HG03378 (cell line): Measurements from ENCODE around the gene EEPD1.
"Not testable (repeated sequence)": the region's sequence is repeated elsewhere in the genome, so short reads cannot be mapped to it uniquely, and the experiment has no call there.

Source experiments
- ATAC-seq: cut with Tn5 transposase; IDR thresholded peaks from one replicate; pipeline ENCODE4 v1.9.1; 2021; ENCODE audit warnings: mild to moderate bottlenecking, moderate library complexity; ENCODE audit not compliant: unreplicated experiment

EEPD1 gene

DNA sequence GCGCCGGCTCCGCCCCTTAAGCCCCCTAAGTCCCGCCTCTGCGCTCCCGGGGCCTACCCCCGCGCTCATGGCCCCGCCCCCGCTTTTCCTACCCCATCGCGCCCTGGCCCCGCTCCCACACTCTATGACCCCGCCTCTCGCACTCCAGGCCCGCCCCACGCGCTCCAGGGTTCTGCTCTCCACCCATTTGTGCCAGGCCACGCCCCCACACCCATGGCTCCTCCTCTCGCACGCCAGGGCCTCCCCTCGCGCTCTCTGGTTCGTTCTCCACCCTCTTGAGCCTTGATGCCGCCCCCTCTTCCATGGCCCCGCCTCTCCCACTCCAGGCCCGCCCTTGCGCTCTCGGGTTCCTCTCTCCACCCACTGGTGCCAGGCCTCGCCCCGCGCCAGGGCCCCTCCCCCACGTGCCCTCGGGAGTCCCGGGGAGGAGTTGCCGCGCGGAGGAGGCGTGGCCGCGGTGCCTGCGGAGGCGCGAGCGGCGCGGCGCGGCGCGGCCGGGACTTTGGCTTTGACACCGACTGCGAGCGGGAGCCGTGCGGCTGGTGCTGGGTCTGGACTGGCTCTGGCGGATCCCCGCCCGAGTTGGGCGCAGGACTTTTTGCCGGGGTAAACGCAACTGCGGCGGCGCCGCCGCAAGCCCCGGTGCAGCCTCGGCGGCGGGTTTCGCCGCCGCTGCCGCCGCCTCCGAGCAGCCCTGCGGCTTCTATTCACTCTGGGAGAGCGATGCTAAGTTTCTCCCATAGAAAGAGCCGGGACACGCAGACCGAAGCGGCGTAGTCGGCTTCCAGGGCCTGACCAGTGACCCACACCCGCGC is at the start of gene EEPD1:
TSS of gene EEPD1 (plus strand) at position 499 of the 815 bp plus-strand sequence. CDS start 1,071 bp downstream, outside the sequence.
- peak; percentile 94 for ATAC-seq

DNA sequence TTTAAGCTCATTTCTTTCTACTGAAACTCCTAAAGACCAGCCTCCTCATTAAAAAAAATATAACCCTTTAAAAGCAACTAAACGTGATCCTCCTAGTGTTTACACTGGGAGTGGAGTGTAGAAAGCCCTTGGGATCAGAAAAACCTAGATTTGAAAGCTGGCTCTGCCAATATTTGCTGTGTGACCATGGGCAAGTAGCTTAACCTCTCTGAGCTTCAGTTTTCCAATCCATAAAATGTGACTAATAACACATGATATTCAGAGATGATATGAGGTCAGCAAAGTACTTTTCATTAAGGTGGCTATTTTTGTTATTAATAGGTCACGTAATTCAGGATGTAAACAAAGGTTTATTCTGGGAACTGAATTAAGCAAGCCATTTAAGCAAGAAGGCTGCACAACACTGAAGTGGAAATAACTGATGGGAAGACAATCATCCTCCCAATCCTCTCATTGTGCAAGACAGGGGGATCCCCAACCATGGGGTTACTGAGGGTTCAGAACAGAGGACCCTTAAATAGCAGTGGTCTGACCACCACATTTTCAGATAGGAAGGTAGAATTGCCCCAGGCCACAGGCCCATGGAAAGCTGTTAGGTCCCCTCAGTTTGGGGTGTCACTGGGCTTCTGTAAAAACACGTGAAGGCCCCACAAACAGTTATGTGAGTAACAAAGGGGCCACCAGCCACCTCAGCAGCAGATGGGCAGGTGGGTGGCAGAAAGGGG is 49.1 kb upstream of the EEPD1 start:
- no peak for ATAC-seq

DNA sequence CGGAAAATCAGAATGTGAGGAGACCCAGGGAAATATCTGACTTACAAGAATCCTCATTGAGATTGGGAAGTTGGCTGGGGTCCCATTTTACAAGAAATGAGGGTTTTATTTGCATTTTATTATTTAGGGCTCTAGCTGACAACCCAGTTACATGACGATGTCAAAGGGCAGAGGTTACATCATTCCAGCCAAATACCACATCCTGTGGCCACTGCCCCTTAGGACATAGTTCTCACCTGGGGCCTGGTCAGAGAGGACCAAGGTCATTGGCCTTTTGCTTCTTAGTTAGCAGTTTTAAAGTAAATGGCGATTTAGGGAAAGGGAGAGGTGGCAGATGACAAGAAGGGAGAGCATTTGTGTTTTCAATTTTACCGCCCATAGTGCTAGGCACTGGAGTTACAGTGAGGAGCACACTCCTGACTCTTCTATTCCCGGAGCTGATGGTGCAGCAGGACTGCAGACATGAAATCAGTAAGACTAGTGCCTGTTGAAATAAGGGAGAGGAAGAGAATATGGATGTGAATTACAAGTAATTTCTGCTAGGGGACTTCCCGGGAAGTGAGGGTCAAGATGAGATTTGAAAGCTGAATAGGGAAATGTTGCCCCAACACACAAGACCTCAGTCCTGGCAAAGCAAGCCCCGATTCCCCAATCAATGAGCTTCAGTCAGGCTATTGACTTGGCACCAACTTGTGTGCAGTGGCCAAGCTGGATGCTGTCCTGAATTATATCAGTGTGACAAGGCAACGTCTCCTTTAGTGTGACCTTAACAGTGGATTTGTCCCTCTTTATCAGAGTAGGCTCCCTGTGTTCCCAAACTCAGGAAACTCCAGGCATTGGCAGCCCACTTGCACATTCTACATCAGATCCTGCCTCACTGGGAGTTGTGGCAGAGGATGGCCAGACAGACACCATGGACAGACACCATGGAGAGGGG is 45.8 kb upstream of the EEPD1 start:
- ATAC-seq: not testable (repeated sequence)

DNA sequence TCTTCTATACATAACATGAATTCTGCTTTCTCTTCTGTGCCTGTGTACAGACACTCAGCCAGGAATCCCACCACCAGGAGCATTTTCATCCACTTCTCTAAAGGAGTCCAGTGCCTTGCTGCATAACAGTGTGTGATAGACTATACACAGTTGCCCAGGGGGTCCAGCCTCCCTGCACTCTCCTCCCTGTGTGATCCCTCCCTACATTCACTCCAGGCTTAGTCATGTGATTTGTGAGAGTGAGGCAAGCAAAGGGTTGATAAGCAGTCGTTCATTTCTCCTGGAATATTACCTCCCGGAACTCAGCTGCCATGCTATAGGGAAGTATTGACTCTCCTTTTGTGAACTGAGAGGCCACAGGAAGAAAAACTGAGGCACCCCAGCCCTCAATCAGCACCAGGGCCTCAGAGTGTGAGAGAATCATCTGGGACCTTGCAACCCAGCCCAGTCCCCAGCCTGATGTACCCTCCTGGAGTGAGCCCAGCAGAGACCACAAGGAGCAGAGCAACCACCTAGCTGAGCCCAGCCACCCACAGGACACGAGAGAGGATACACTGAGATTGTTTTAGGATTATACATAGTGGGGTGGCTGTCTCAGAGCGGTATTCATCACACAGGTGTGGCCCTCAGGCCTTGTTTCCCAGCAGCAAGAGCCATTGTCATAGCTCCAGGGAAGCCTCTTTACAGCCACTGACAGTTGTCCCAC is 45.0 kb upstream of the EEPD1 start:
- ATAC-seq: no peak

DNA sequence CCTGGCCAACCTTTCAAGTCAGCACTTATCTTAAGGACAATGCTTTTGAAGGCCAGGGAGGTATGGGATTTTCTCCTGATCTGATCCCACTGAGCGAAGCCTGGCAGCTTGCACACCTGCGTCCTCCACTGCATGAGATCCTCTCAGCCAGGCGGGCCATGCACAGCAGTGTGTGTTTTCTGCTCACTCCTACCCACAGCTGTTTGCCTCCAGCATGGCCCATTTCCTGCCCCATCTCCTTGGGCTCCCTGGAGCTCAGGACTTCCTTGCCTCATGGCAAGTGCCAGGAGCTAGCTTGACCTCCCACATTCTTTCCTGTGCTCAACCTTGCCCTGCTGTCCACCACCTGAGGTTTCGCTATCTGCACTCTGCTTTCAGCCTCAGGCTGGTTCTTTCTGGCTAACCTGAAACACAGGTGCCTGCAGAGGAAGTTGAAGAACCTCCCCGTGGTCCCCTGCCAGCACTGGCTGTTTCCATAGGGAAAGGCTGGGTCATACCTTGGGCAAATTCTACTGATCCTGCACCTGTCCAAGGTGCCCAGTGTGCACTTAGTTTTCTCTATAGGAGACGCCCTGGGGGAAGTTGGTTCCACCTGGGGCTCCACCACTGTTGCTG is 43.9 kb upstream of the EEPD1 start:
- ATAC-seq: no peak

DNA sequence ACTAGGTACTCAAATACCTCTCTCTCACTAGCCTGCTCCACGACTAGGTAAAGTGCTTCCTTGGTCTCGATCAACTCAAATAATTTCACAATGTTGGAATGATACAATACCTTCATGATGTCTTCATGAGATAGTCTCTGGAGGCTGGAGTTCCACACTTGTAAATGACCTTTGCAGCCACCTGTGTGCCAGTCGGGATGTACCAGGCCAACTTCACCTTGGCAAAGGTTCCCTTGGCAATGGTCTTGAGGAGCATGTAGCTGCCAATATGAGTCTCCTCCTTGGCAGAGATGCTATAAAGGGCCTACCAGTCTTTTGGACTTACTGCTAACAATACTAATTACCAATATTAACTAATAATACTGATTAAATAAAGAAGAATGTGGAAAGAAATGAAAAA is 42.5 kb upstream of the EEPD1 start:
- ATAC-seq: no peak

DNA sequence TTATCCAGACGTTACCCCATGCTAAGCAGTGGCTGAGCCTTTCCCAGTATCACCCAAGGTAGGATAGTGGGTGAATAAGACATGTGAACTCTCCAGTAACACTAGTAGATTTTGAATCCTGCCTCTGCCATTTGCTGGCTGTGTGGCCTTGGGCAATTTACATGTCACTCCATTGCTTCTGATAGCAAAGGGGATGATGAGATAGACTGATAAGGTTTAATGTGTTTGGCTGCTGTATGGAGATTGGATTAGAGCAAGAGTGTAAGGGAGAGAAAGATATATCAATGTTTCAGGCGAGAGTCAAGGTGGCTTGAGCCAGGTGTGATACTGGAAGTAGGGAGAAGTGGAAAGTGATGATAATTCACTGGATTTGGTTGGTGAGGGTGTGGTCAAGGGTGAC is 40.1 kb upstream of the EEPD1 start:
- ATAC-seq: no peak

DNA sequence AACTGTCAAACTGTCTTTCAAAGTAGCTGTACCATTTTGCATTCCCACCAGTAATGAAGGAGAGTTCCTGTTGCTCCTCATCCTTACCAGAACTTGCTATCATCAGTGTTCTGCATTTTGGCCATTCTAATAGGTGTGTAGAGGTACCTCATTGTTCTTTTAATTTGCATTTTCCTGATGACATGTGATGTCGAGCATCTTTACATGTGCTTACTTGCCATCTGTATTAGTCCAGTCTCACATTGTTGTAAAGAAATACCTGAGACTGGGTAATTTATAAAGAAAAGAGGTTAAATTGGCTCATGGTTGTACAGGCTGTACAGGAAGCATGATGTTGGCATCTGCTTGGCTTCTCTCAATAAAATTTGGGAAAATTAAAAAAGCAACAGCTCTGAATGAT is 38.7 kb upstream of the EEPD1 start:
- ATAC-seq: no peak

DNA sequence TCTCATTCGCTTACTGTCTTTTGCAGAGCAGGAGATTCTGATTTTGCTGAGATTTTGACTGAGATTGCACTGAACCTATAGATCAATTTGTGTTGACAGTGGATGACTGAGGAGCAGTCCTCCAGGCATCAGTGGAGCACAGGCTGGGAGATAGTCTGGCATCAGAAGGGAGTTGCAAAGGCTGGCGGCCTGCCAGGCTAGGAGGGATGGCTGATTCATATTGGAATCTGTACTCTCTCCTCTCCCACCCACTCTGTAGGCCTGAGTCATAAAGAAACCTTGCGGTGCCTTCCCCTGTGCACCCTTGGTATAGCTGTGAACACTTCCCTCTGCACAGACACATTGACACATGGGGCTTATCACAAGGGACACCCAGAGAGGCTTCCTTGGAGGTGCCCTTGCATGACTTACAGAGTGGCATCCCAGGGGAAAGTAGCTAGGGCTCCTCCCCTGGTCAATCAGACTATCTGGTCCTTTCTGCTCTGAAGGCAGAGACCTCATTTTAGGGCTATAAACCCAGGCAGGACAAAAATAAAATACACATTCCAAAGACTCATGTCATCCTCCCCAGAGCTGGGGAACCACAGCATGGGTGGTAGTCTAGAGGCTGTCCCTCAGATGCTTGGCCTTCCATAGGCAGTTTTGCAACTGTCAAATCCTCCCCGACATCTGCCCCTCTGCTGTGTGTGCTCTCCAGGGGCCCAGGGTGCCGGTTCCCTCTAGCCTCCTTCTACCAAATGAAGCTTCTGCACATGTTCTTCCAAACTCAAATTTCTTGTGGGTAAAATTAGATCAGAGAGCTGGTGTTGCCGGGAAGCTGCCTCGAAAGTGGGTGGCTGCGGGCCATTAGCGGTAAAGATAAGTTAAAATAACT is 37.4 kb upstream of the EEPD1 start:
- ATAC-seq: peak; percentile 100

DNA sequence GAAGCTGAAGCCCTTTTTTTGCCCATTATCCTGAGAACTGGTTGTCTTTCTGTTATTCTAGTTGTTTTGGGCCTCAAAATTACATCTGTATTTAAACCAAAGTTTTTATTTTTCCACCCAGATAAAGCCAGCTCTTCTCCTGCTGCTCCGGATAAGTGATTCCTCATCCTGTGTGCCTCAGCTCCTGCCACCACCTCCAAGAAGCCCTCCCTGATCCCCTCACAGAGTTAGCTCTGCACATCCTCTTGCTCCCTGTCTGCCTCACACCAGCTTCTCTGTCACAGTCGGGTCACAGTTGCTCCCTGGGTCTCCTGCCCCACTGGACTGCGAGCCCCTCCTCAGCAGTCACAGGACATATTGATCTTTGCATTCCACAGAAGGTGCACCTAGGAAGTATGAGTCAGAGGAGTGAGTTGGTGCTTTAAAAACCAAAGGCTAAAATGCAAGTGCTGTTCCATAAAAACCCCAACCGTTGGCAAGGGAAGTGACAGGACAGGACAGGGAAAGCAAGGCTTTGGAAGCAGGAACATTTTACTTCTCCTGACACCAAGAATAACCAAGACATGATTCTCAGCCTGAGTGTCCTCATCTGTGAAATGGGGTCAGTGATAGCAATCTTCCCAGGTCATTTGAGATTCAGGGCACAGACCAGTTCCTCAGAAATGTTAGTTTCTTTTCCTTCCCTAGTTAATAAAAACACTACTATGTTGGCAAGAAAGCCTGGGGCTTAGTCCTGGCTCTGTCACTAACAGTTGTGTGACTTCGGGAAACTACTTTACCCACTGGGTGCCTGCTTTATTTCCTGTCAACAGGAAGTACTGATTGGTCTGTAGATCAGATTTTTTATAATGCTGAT is 36.5 kb upstream of the EEPD1 start:
- no peak for ATAC-seq

DNA sequence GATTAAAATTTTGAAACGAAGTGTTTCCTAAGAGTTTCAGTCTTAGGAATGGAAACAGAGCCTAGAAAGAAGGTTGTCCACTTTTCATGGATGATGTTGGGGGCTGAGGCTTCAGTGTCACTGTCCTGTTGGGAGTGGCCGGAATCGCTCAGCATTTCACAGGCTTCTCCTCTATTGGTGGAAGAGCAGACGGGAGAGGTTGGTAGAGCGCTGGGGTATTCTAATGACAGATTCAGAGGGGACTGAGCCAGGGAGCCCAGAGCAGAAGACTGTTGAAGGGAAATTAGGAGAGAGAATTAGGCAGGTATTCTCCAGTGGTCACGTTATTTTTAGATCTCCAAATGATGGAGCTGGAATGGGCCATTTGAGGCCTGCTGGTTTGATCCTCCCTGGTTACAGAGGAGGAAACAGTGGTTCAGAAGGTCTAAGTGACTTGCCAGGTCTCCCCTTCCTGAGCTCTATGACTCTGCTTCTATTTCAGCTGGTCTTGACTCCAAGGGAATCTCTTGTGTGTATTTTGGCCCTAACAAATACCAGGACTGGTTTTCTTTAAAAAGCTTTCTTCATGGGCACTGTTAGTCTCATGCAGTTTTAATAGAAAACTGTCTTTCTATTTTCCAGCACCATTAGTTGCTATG is 35.7 kb upstream of the EEPD1 start:
- ATAC-seq: no peak

DNA sequence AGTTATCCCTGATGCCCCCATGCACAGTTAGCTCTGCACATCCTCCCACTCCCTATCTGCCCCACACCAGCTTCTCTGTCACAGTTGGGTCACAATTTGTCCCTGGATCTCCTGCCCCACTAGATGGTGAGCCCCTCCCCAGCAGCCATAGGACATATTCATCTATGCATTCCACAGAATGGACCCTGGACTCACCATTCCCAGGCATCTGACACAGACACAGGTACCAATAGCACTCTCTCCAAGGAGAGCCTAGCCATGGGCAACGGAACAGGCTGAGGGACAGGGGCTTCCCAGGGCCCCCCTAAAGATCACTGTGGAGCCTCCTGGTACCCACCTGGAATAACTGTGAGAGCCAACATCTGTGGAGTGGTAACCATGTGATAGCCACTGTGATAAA is 34.7 kb upstream of the EEPD1 start:
- no peak for ATAC-seq

DNA sequence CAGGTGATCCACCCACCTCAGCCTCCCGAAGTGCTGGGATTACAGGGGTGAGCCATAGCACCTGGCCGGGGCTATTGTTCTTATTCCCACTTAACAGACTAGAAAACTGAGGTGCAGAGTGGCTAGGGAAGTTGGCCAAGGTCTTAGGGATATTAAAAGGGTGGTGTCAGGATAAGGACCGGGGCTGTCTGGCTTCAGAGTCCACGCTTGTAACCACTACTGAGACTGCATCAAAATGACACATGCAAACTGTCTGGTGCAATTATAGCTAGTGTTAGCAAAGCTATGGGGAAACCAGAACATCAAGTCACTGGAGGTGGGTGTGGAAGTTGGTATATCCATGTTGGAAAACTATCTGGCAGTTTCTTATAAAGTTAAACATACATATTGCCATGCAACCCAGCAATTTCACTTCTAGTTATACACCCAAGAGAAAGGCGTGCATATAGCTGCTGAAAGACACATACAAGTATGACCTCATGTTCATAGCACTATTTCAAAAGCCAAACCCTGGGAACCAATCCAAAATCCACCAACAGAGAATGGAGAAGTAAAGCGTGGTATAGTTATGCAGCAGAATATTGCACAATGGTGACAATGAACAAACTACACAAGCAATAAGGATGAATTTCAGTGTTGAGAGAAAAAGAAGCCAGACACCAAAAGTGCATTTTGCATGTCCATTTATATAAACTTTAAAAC is 33.9 kb upstream of the EEPD1 start:
- ATAC-seq: no peak

DNA sequence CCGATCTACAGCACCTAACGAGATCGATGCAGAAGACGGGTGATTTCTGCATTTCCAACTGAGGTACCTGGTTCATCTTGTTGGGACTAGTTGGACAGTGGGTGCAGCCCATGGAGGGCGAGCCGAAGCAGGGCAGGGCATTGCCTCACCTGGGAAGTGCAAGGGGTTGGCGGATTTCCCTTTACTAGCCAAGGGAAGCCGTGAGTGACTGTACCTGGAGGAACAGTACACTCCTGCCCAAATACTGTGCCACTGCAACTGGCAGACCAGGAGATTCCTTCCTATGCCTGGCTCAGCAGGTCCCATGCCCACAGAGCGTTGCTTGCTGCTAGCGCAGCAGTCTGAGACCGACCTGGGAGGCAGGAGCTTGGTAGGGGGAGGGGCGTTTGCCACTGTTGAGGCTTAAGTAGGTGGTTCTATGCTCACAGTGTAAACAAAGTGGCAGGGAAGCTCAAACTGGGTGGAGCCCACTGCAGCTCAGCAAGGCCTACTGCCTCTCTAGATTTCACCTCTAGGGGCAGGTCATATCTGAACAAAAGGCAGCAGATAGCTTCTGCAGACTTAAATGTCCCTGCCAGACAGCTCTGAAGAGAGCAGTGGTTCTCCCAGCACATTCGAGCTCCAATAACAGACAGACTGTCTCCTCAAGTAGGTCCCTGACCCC is 32.9 kb upstream of the EEPD1 start:
- not testable (repeated sequence) for ATAC-seq

DNA sequence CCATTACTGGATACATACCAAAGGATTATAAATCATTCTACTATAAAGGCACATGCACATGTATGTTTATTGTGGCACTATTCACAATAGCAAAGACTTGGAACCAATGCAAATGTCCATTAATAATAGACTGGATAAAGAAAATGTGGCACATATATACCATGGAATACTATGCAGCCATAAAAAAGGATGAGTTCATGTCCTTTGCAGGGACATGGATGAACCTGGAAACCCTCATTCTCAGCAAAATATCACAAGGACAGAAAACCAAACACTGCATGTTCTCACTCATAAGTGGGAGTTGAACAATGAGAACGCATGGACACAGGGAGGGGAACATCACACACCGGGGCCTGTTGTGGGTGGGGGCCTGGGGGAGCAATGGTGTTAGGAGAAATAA is 27.4 kb upstream of the EEPD1 start:
- ATAC-seq: not testable (repeated sequence)

DNA sequence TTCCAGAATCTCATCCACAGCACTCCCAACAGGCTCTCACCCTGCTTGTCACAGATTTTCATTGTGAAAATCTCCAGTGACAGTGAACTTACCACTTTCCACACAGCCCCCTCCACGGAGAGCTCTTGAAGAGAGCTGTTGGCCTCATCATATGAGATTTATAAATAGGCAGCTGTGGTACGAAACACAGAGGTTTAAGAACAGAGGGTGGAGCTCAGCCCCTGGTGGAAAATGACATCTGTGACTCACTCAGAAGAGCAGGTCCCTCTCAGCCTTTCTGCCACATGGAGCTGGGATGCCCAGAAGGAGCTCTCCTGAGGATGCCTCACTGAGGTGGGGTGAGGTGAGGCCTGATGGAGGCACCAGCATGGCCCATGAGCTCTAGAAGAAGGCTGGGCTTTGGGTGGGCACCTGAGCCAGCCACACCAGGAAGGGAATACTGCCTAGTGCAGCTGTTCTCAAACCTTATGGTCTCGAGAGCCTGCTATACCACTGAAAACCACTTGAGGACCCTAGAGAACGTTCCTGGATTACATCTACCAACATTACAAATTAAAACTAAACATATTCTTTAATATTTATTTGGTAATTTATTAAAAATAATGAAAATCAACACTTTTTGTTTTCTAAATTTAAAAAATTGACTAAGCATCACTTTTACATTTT is 25.8 kb upstream of the EEPD1 start:
- ATAC-seq: no peak
